AG04449 (cell line): ENCODE results near the gene DPP9.

Experiments
- CTCF ChIA-PET: fragments of 350-600 bp; formaldehyde crosslinking; extraction: SDS; loops from one replicate; lab custom pipeline; 2021; ENCODE audit warnings: antibody characterized with exemption; lab: Yijun Ruan, JAX
- POLR2A ChIA-PET: fragments of 400-600, 350-600 bp; formaldehyde crosslinking; extraction: SDS; loops from one replicate; lab custom pipeline; 2020; ENCODE audit warnings: antibody characterized with exemption, inconsistent platforms; lab: Yijun Ruan, JAX
- DNase-seq: peaks from one replicate; pipeline ENCODE4 v3.0.0-alpha.2; 2010; ENCODE audit warnings: low read depth, low spot score
- H3K4me3 ChIP-seq: 2 replicates; pipeline ENCODE4 v1.5.1; 2011; ENCODE audit warnings: low read depth, mild to moderate bottlenecking, control low read depth, low read length
- CTCF ChIP-seq: IDR thresholded peaks from one replicate; pipeline ENCODE4 v1.5.1; 2011; ENCODE audit warnings: mild to moderate bottlenecking, moderate library complexity, low read length, control low read depth, inconsistent platforms; ENCODE audit not compliant: insufficient read depth; ENCODE audit errors: missing control alignments

The DPP9 gene

DNA sequence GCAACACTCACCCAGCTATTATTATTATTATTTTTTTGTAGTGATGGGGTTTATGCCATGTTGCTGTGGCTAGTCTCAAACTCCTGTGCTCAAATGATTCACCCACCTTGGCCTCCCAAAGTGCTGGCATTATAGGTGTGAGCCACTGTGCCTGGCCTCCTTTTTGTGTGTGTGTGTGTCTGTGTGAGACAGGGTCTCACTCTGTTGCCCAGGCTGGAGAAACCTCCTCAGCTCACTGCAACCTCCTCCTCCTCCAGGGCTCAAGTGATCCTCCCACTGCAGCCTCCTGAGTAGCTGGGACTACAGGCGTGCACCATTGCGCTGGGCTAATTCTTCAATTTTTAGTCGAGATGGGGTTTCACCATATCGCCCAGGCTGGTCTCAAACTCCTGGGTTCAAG is 49.9 kb downstream of the DPP9 start:
- H3K4me3 ChIP-seq: no peak overlapping the region
- no peak for DNase-seq
- CTCF ChIA-PET: interaction anchor here (1.2 to 1.7 kb wide), 3 partner anchors 15 to 117 kb away, joined by 3 to 8 read pairs (median 4); no protein-coding TSS in a partner anchor
- no peak for TF ChIP-seq CTCF
- POLR2A ChIA-PET: no interaction called here

- no peak for TF ChIP-seq CTCF
- H3K4me3 ChIP-seq: no peak overlapping the region
- DNase-seq: no peak
- ChIA-PET CTCF (interaction anchor here (1.2 to 1.7 kb wide), 3 partner anchors 15 to 118 kb away, joined by 3 to 8 read pairs (median 4); no protein-coding TSS in a partner anchor), POLR2A (interaction anchor here (0.7 kb wide), 1 partner anchor 15 kb away, joined by 3 read pairs; no protein-coding TSS in a partner anchor)
These were observed 50.4 kb downstream of the DPP9 start for GRCh38 chr19:4673216-4673615.

DNA sequence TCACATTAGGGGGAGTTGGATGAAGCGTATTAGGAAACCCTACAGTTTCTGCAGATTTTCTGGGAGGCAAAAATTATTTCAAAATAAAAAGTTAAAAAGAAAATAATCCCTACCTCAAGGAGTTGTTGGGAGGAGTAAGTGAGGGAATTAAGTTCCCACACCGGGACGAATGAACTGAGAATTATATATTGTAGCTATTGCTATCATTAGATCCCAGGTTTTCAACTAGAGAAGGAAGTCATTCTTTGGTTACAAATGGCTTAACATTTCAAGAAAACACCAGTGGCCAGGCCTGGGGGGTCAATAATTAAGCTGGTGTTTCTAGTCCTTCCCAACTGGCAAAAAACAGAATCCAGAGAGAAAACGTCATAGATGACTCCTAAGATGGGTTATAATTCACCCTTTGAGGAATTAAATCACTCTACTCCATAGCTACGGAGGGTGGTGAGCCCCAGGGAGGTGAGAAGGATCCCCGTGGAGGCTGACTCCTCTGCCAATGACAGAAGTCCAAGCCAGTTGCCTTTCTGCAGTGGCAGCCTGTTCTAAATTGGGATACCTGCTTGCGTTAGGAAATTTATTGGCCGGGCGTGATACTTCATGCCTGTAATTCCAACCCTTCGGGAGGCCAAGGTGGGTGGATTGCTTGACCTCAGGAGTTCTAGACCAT is 52.3 kb downstream of the DPP9 start:
- H3K4me3 ChIP-seq: no peak overlapping the region
- ChIA-PET CTCF (no interaction called here), POLR2A (no interaction called here)
- TF ChIP-seq CTCF: no peak
- DNase-seq: no peak

DNA sequence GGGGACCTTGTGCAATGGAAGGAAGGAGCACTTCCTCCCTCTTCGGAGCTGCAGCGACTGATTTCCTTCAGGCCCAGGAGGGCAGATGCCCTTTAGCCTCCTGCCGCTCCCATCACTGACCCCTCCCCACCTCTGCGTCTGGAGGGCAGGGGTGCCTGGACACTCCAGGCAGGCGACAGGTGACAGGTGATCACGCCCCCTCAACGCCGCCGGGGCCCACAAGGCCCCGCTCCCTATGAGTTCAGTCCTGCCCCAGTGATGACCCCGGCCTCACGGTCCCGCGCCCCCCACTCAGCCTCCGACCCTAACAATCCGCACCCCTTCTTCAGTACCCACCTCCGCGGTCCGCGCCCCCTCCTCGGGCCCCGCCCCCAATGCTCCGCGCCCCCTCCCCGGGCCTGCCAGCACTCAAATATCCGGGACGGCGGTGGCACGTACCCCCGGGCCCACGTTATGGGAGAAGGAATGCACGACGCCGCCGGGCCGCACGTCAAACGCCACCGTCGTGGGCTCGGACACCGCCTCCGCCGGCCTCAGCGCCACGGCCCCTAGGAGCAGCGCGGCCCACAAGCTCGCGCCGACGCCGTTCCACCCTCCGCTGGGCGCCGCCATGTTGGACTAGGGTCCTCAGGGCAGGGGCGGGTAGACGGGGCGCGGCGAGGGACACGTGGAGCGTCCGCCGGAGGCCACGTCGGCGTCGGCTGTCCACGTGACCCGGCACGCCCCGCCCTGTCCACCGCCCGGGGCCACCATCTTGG is 53.7 kb downstream of the DPP9 start, which contains the start of gene MYDGF:
Gene MYDGF, minus strand, starts transcription at position 620 of the 758 bp plus-strand sequence. Its CDS starts 8 bp downstream, at position 612.
- CTCF ChIA-PET: interaction anchor here (0.6 to 2.7 kb wide), 3 partner anchors 10 to 121 kb away, joined by 3 to 6 read pairs (median 3); partner anchors contain the start of gene FEM1A
- peak; percentile 28 for DNase-seq
- POLR2A ChIA-PET: no interaction called here
- peak within 1 kb of the TSS; percentile 94 for H3K4me3 ChIP-seq
- TF ChIP-seq CTCF: no peak

DNA sequence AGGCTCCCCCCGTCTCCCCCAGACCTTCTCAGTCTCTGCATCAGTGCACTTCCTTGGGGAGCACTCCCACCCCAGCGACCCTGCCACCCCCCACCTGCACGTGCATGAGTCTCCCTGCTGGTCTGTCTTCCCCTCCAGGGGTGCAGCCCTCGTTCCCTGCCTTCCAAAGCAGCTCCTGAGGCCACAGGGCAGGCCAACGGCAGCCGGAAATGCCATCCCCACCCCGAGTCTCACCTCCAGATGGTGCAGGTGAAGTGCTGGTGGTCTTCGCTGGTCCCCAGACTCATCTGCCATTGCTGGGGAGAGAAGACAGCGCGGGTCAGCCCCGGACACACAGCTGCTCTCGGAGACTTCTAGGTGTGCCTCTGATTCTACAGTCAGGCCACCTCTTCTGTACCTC is 59.0 kb downstream of the DPP9 start:
- CTCF ChIA-PET: interaction anchor here (0.6 to 1.3 kb wide), 2 partner anchors 13 to 29 kb away, joined by 3 read pairs; no protein-coding TSS in a partner anchor
- DNase-seq: no peak
- POLR2A ChIA-PET: no interaction called here
- no peak overlapping the region for H3K4me3 ChIP-seq
- no peak for TF ChIP-seq CTCF

DNA sequence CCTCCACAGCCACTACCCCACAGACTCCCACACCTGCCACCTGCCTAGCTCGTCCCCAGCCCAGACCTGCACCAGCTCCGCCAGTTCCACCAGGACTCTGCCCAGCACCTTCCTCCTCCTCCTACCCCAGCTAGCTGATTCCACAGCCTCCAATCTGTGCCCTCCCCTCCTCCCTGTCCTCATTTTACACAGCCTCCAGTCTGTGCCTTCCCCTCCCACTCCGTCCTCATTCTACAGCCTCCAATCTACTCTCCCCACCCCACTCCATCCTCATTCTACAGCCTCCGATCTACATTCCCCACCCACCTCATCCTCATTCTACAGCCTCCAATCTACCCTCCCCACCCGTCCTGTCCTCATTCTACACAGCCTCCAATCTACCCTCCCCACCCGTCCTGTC is 60.8 kb downstream of the DPP9 start:
- no peak for DNase-seq
- no peak for TF ChIP-seq CTCF

More for the DNA sequence above, 60.8 kb downstream of the DPP9 start:
- POLR2A ChIA-PET: no interaction called here
- no peak overlapping the region for H3K4me3 ChIP-seq
- CTCF ChIA-PET: no interaction called here
